Renal cortical epithelial cell (primary cell): ENCODE data around the gene HECW1. TPM values are rescaled to one million over a fixed set of nuclear protein-coding genes. Genes with fewer than 3 reads are reported as not detected.

Source experiments
- DNase-seq: peaks from one replicate; pipeline ENCODE4 v3.0.0-alpha.2; 2011; ENCODE audit warnings: low read depth
- total RNA-seq: library from RNA; depleted of rRNA; stranded (reverse); fragments of >200 nt; gene quantifications from 2 replicates; pipeline ENCODE4 v1.2.3, GENCODE V29; 2014

HECW1 gene
- total RNA-seq, 1 donor from 2014 or later, result 3.1 TPM

DNA sequence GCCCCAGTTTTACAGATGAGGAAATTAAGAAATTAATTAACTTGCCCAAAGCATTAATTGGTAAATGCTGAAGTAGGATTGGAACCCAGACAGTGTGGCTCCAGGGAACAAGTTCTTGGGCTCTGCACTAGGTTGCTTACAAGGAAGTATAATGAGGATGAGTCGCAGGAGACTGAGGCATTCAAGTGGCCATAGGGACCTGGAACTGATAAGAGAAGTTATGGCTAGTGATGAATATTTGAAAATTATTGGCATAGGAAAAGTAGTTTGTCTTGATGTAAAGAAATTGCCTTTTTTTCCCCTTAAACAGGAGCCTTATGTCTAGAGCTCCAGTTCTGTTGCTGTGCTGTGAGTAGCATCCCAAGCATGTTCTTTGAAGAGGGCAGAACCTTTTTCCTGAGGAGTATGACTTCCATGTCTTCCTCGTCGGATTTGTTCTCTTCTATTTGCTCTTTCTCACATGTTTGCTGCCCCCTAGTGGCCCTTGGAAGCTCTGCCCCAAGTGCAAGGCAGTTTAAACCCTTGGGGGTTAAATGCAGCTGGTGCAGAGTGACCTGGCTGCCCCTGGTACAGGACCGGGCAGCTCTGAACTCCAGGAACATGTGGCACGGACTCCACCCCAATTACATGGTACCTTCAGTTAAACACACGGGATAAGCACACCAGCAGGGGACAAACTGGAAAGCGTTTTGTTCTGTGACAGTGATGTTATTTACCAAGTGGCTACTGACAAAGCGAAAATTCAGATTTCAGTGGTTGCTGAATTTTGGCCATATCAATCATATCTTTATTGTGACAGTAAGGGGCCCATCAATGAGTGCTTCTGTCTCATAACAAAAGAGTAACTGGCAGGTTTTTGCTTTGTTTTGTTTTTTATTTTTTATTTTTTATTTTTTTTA, 148.8 kb downstream of the HECW1 start:
- DNase-seq, result peak; percentile 76

GRCh38 chr7:43265139-43265538, 152.7 kb downstream of the HECW1 start:
- DNase-seq, result no peak

GRCh38 chr7:43273939-43274719, 161.7 kb downstream of the HECW1 start:
- DNase-seq, result no peak

GRCh38 chr7:43274752-43275151, 162.3 kb downstream of the HECW1 start:
- DNase-seq, result no peak

- no peak for DNase-seq
Observed at GRCh38 chr7:43276547-43276946, 164.1 kb downstream of the HECW1 start.

DNA sequence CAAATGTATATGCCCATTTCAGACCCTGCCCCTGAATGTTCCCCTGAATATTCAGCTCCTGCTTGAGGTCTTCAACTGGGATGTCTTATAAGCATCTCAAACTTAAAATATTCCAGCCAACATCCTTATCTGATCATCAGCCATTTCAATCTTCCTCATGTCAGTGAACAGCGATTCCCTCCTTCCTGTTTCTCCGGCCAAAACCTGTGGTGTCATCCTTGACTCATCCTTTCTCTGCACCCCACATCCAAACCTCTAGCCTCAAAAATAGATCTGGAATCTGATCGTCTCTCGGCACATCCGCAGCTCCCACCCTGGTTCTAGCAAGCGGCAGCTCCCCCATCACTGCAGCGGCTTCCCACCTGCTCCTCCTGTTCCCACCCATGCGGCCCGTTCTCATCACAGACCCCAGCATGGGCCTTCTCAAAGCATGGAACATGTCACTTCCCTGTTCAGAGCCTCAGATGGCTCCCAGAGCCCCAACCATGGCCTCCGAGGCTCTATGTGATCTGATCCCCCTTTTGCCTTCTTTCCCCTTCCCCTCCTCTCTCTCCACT, 165.7 kb downstream of the HECW1 start:
- DNase-seq, result no peak

- DNase-seq, result no peak
Observed at GRCh38 chr7:43281268-43281667, 168.8 kb downstream of the HECW1 start.

- no peak for DNase-seq
Observed at GRCh38 chr7:43283706-43284105, 171.3 kb downstream of the HECW1 start.

DNA sequence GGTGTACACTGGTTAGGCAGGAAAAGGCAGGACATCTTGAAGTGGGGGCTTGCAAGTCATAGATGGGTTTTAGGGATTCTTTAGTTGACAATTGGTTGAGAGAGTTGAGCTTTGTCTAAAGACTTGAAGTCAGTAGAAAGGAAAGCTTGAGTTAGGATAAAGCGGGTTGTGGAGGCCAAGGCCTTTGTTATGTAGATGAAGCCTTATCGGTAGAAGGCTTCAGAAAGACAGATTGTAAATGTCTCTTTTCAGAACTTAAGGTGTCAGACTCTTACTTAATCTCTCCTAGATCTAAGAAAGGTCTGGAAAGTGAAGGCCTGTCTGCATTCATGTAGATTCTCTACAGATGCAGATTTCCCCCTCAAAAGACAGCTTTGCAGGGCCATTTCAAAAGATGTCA, 177.4 kb downstream of the HECW1 start:
- DNase-seq, result no peak

GRCh38 chr7:43290978-43291377, 178.5 kb downstream of the HECW1 start:
- DNase-seq, result no peak

GRCh38 chr7:43291789-43292188, 179.3 kb downstream of the HECW1 start:
- no peak for DNase-seq

DNA sequence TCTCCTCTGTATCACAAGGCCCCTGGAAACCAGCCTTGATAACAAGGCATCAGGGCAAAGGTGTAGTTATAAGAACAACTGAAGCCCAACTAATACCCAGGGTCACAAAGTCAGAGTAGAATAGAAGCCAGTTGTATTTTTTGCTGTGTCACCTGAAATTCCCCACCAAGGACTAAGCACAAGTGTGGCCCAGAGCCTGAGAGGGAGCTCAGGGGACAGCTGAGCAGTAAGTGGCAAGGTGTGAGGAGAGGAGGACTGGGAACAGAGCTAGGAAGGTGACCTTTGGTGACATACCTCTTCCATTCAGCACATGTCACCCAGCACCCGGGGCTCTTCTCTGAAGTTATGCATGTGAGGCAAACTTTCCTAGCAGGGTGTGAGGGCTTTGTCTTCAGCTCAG, 179.9 kb downstream of the HECW1 start:
- no peak for DNase-seq

- DNase-seq, result peak; percentile 81
Observed at GRCh38 chr7:43294080-43294630, 181.7 kb downstream of the HECW1 start.

DNA sequence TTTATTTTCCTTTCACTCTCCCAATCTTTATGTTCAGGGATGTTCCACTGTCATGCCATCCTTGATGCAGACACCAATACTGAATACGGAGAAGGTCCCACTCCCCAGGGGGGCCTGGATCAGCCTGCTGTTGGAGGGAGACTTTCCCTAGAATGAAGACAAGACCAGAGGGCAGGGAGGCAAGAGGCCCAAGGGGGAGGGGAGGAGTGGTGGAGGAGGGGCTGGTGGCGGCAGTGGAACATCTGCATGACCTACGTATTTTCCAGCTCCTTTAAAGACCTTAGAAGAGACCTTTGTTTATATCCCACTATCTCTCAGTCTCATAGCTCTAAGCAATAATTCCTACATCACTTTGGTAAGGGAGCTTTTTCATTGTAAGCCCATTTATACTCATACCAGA, 183.0 kb downstream of the HECW1 start:
- DNase-seq, result no peak

DNA sequence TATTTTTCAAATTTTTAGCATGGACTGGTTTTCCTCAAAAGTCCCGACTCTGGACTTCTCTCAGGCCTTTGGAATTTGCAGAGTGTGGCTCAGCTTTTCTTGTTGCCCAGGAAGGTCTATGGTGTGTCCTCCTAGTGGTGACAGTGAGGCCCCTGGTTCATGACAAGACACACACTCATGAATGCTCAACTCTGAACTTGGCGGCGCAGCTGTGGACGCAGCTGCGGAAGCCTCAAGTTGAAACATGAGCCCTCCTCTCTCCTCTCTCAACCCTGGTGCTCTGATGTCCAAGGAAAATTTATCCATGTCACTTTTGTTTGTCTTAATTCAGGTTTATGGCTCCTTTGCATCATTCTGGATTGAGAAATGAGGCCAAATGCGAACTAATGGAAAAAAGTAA, 183.9 kb downstream of the HECW1 start:
- no peak for DNase-seq

GRCh38 chr7:43298617-43299016, 186.2 kb downstream of the HECW1 start:
- DNase-seq, result no peak

DNA sequence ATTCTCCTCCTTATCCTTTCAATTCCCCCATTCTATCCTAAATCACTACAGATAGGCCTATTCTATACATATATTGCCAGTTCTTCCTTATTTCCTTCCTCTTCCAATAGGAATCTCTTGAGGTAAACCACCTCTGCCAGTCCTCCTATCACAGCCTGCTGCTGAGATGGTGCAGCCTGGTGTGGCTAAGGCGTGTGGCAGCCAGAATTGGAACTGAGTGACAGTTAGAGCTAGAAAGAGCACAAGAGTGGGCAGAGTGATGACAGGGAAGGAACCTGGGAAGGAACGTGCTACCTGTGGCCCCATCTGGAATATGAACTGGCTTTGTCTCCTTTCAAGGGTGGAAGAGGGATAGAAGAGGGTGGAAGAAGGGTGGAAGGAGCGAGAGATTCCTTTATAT, 187.7 kb downstream of the HECW1 start:
- DNase-seq, result no peak

DNA sequence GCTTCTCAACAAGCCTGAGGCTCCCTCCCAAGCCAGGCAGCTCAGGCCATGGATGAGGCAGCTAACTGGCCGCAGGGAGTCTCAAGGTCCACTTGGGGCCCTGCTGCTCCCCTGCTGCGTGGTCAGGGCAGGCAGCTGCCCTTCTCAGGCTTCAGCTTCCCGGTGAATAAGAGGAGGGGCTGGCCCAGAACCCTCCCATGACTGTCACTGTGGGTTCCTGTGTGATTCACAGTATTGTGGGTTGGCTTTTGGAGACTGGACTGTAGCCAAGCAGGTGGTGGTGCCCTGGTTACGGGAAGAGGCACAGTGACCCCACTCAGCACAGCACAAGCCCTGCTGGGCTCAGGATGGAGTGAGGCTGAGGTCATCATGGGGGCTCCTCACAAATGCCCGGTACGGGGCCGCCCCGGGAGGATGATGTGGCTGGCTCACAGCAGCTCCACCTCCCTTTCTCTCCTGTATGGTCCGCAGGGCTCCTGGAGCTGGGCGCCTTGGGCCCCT, 189.8 kb downstream of the HECW1 start:
- peak; percentile 94 for DNase-seq

- no peak for DNase-seq
Observed at GRCh38 chr7:43302773-43303460, 190.5 kb downstream of the HECW1 start.

- DNase-seq, result peak; percentile 9
Observed at GRCh38 chr7:43303740-43304241, 191.3 kb downstream of the HECW1 start.

GRCh38 chr7:43306404-43306803, 194.0 kb downstream of the HECW1 start:
- DNase-seq, result no peak
